K562 (cell line): ENCODE measurements around the gene SUSD5. TPM values are rescaled to one million over a fixed set of nuclear protein-coding genes. Genes with fewer than 3 reads are reported as not detected.

ENCODE experiments used
- CBFB ChIP-seq: sonication (generic); formaldehyde crosslinking; IDR thresholded peaks from 2 replicates; pipeline ENCODE4 v1.4.0; 2020; ENCODE audit warnings: mild to moderate bottlenecking, missing genetic modification reagents
- DEAF1 ChIP-seq: fragments of 450-650 bp; formaldehyde crosslinking; IDR thresholded peaks from 2 replicates; pipeline ENCODE4 v1.4.0; 2020; ENCODE audit warnings: mild to moderate bottlenecking, moderate library complexity
- MCM7 ChIP-seq, 2 experiments: fragments of 450-650 bp; IDR thresholded peaks; 2 replicates each; pipeline ENCODE4 v1.6.1; 2016 to 2018
- MLX ChIP-seq, 2 experiments: fragments of 450-650 bp in 1 of 2; sonication (generic) in 1 of 2; formaldehyde crosslinking; conservative IDR thresholded peaks; 2 replicates each; pipeline versions ENCODE4 v1.4.0 to v1.8.1; 2020 to 2022; ENCODE audit warnings: mild to moderate bottlenecking in 1 of 2, missing genetic modification reagents in 1 of 2
- MYC ChIP-seq, 2 experiments: fragments of 250-450 bp in 1 of 2; sonication (Bioruptor Pico) in 1 of 2; IDR thresholded peaks; 2 replicates each; pipeline versions ENCODE4 v1.5.1 to v1.6.1; 2012 to 2021; ENCODE audit warnings: low read depth in 2 of 2, borderline replicate concordance in 1 of 2, improper control_type of control experiment in 1 of 2, low read length in 1 of 2, mild to moderate bottlenecking in 1 of 2, moderate library complexity in 1 of 2
- SETDB1 ChIP-seq: IDR thresholded peaks from one replicate; pipeline ENCODE4 v1.6.1; 2012; ENCODE audit warnings: low read length, control low read depth, inconsistent platforms
- SMAD2 ChIP-seq: fragments of 150-350 bp; IDR thresholded peaks from 2 replicates; pipeline ENCODE4 v1.6.1; 2014; ENCODE audit warnings: low read depth, mild to moderate bottlenecking, low read length
- ZBTB1 ChIP-seq: sonication (generic); formaldehyde crosslinking; IDR thresholded peaks from 2 replicates; pipeline ENCODE4 v1.8.1; 2023; ENCODE audit warnings: missing genetic modification reagents, low read depth, mild to moderate bottlenecking, borderline replicate concordance
- polyA plus RNA-seq, 8 experiments: library from polyadenylated mRNA; depleted of rRNA in 4 of 8; stranded (reverse) in 5 of 8; unstranded in 3 of 8; fragments of >200 nt; fragmentation: Nextera tagmentation in 2 of 8; fragmentation: Illumina TruSeq in 1 of 8; extraction: Ambion mirVana in 2 of 8; extraction: Trizol in 1 of 8; gene quantifications; 2 replicates each; pipeline versions ENCODE4 v1.2.1 to v1.2.3, GENCODE V29; 2011 to 2014; ENCODE audit warnings: inconsistent platforms in 1 of 8, missing spikeins in 1 of 8
- total RNA-seq, 7 experiments: library from RNA; depleted of rRNA in 6 of 7; stranded (reverse); fragments of >200 nt in 6 of 7; fragmentation: Illumina TruSeq in 2 of 7; extraction: Trizol in 2 of 7; gene quantifications; 2 replicates each; pipeline versions ENCODE4 v1.2.1 to v1.2.3, GENCODE V29; 2011 to 2021; ENCODE audit warnings: low replicate concordance in 1 of 7

SUSD5 gene
- total and polyA plus RNA-seq, 9 of the 15 experiments (the other 6 are each of a cell fraction or from before 2014, with no cell fraction given): not detected

GRCh38 chr3:33202711-33203457, 15.7 kb downstream of the SUSD5 start (continued):
- TF ChIP-seq CBFB (CRISPR knock-in tag) (no peak), MCM7 (IDR thresholded peaks at IDR 0.05) (no peak), ZBTB1 (CRISPR knock-in tag) (no peak), SMAD2 (no peak), SETDB1 (no peak), DEAF1 (CRISPR knock-in tag) (no peak), MLX (CRISPR knock-in tag; conservative IDR thresholded peaks at IDR 0.05) (no peak), MYC (IDR thresholded peaks at IDR 0.05; ENCODE audit: low read depth, low read length) (no peak), MYC (CRISPR knock-in tag; IDR thresholded peaks at IDR 0.05; ENCODE audit: borderline replicate concordance, low read depth) (no peak)
